Suppressor macrophage treated with lipopolysaccharide for 1 hour (primary cell): ENCODE results near the gene CHURC1.

ENCODE experiments used
- DNase-seq, 3 donors: peaks; one replicate each; pipeline ENCODE4 v3.0.0-alpha.2; 2020 to 2022

CHURC1 gene

GRCh38 chr14:64958743-64959142, 44.5 kb downstream of the CHURC1 start:
- no peak for DNase-seq

- no peak for DNase-seq
Observed at GRCh38 chr14:64960762-64961276, 46.6 kb downstream of the CHURC1 start.

DNA sequence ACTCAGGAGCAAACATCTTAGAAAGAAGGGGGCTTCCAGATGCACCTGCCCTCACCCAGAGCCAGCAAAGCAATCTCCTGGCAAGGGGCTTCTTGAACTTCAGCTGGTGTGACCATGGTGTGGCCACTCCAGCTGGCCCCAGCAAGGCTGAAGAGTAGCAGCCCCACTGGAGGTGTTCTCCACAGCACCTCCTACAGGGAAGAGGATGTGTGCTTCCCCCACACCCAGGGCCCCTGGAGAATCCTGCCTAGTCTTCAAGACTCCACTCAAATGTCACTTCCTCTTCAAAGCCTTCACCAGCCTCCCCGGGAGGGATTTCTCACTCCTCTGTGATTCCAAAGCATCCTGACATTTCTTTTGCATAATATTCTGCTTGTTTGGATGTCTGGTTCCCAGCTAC, 49.4 kb downstream of the CHURC1 start:
- no peak for DNase-seq

GRCh38 chr14:64965356-64966000, 51.2 kb downstream of the CHURC1 start:
- DNase-seq, result no peak

DNA sequence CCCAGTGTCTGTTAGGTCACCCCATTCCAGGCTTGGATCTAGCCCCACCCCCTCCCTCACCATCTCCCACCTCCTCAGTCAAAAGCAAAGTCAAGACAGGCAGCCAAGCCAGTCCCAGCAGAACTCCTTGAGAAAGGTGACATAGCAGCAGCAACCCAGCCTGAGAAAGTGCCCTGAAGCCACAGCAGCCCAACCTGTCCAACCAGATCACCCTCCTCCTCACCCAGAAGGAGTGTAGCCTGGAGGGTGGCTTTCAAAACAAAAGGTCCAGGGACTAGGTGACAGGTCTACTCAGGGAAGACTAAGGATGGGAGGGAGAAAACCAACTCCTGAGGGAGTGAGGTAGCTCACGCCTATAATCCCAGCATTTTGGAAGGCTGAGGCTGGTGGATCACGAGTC, 52.7 kb downstream of the CHURC1 start:
- DNase-seq, result no peak

DNA sequence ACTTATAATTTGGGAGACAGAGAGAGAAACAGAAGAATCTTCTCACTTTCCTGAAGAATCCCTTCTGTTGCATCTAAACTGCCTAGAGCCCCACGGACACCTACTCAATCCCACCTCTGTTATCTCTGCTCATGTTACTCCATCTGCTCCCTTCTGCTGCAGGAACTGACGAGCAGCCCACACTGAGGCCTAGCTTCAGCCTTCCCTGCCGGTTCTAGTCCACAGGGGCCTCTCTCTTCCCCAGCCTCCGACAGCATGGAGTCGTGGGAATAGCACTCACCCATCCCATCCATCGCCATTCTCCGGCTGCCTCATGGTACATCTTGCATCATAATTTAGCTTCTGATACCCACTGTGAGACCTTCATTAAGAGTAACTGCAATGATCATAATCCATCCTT, 53.9 kb downstream of the CHURC1 start:
- no peak for DNase-seq

DNA sequence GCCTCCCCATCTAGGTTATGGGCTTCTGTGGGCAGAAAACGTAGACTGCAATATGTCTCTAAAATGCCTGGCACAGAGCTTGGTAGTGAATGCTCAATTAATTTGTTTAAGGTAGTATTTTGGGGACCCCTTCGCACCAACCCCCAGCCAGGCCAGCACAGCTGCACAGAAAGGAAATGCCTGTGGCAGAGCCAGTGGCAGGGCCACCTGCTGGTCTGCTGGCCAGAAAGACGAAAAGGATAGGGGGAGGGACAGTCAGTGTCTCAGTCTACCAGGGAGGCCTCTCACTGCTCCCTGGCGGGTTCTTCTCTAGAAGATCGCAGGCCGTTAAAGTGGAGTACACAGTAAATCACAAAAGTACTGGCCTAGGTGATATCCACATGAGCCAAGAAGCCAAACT, 54.4 kb downstream of the CHURC1 start:
- DNase-seq, result no peak

- no peak for DNase-seq
Observed at GRCh38 chr14:64970041-64970440, 55.8 kb downstream of the CHURC1 start.

DNA sequence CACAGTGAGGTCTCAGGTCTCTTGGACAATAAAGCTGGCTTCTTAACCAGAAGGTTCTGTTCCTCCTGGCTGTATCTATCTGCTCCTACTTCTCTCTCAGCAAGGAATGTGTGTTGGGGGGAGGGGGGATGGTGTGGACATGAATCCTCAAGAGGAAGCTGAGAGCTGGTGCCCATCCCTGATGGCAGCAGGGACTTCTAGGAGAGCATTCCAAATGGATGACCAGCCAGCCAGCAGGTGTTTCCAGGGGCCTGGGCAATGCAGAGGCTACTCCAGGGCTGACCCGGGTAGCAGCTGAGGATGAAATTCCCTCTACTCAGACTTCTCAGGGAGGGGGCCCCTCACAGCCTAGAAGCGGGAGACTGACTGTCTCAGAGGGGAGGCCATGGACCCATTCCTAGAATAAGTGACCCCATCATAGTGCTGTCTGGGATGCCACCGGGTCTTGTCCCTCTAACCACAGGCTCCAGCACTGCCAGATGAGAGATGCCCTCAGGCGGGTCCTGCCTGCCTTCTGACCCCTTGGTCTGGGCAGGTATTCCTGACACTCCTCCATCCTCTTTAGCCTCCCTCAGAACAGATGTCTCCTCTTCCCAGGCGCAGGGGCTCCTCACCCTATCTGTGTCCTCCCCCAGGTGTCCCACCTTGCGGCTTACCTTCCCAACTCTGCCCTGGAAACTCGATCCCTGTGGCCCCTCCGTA, 56.7 kb downstream of the CHURC1 start:
- no peak for DNase-seq

DNA sequence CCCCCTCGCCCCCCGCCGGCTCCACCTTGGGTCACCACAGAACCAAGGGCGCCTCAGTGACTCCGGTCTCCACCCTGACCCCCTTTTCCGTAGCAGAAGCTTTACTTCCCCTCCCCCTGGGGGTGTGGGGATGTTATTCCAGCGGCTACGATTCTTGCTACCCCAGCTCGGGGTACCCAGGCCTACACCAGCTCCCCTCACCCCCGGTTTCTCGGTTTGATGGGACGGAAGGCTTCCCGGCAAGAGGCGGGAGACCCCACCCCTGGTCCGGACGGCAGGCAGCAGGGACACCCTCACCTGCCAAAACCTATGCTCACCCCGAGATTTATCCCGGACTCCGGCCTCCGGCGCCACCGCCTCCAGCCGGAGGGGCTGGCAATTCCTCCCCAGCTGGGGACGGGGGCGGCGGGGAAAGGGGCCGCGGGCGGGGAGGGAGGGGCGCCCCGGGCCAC, 57.3 kb downstream of the CHURC1 start:
- DNase-seq, result no peak

DNA sequence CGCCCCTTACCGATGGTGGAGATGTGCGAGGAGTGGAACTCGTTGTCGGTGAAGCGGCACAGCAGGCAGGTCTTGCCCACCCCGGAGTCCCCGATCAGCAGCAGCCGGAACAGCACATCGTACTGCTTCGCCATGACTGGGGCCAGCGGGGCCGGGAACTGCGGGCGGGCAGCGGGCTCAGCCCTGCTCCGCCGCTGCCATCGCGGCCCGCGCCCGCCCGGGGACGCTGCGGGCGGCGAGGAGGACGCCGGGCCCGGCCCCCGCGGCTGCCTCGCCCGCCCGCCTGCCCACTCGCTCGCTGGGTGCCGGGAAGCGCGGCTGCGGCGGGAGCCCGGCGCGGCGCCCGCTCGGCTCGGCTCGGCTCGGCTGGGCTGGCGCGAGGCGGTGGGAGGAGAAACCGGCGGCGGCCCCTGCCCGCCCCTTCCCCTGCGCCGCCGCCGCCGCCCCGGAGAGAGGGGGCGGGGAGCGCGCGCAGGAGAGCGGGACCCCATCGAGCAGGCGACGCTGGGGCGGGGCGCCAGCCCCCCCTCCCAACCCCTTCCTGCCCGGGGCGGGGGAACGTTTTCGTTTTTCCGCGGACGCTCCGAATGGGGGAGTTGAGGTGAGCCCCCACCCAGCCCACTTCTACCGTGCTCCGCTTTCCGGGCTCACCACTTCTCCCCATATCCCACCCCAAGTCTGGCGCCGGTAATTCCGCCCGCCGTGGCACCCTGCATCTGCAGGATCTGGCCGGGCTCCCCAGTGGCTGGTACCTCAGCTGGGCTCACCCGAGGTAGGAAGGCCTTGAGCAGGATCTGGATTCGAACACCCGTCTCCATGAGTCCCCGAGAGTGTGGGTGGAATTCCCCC, 57.9 kb downstream of the CHURC1 start, which contains the start of gene RAB15:
RAB15 (minus strand) TSS at position 394 of the 849 bp plus-strand sequence; CDS start at position 134, 260 bp downstream.
- peak; percentile 34 to 76 (median 57) for DNase-seq

GRCh38 chr14:64973026-64973442, 58.8 kb downstream of the CHURC1 start:
- no peak for DNase-seq

DNA sequence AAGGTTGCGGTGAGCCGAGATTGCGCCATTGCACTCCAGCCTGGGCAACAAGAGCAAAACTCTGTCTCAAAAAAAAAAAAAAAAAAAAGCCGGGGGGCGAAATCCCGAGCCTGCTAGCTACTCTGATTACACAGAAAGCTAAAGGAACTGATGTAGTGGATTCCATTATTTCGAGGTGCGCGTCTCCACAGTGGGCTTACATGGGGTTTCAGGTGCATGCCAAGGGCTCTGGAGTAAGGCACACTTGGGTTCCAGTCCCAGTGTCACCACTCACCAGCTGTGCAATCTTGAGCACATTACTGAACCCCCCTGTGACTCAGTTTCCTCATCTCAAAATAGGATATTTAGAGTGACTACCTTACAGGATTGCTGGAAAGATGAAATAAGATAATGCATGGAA, 59.6 kb downstream of the CHURC1 start:
- no peak for DNase-seq

GRCh38 chr14:64974563-64974962, 60.3 kb downstream of the CHURC1 start:
- no peak for DNase-seq

- DNase-seq, result no peak
Observed at GRCh38 chr14:64979336-64980074, 65.2 kb downstream of the CHURC1 start.

GRCh38 chr14:64983439-64984310, 69.4 kb downstream of the CHURC1 start:
- DNase-seq, result peak; percentile 62 to 68 (median 67)
